Adrenal gland (tissue), 12 donors: ENCODE data around the gene SMIM35. TPM values are rescaled to one million over a fixed set of nuclear protein-coding genes. Genes with fewer than 3 reads are reported as not detected.
A peak's percentile ranks its signal among the peaks of the same experiment; 100 is the strongest.

Source experiments
- DNase-seq, 7 donors: peaks; one replicate each; pipeline ENCODE4 v3.0.0-alpha.2; 2019 to 2020
- H3K27ac ChIP-seq, 5 donors: fragments of 200-600 bp; sonication (generic) in 4 of 5; 1 replicate in 3 of 5; 2 replicates in 2 of 5; pipeline versions ENCODE4 v1.5.1 to v1.8.0; 2016 to 2020; ENCODE audit warnings: mild to moderate bottlenecking in 1 of 5
- H3K27me3 ChIP-seq: fragments of 200-600 bp; 2 replicates; pipeline ENCODE4 v1.8.0; 2021
- H3K36me3 ChIP-seq, 2 donors: fragments of 200-600 bp; replicated peaks in 1 of 2; 1 replicate in 1 of 2; 2 replicates in 1 of 2; pipeline versions ENCODE4 v1.5.1 to v1.8.0; 2018 to 2022
- H3K4me1 ChIP-seq, 2 donors: fragments of 200-600 bp; replicated peaks in 1 of 2; 1 replicate in 1 of 2; 2 replicates in 1 of 2; pipeline versions ENCODE4 v1.5.1 to v1.8.0; 2018 to 2021
- H3K4me3 ChIP-seq, 4 donors: fragments of 200-600 bp; sonication (generic) in 3 of 4; one replicate each; pipeline ENCODE4 v1.5.1; 2016 to 2018
- H3K9me3 ChIP-seq, 3 donors: fragments of 200-600 bp; sonication (generic) in 1 of 3; replicated peaks in 1 of 3; 1 replicate in 2 of 3; 2 replicates in 1 of 3; pipeline versions ENCODE4 v1.5.1 to v1.8.0; 2016 to 2021
- CTCF ChIP-seq, 6 experiments: fragments of 450-650 bp in 4 of 6; fragments of 200-600 bp in 2 of 6; sonication (generic) in 1 of 6; IDR thresholded peaks; 1 replicate in 5 of 6; 2 replicates in 1 of 6; pipeline versions ENCODE4 v1.5.1 to v1.8.0; 2016 to 2021; ENCODE audit warnings: antibody characterized with exemption in 6 of 6, mild to moderate bottlenecking in 2 of 6, moderate library complexity in 1 of 6
- POLR2A ChIP-seq, 2 donors: fragments of 450-650 bp; IDR thresholded peaks; one replicate each; pipeline ENCODE4 v1.6.1; 2017; ENCODE audit warnings: antibody characterized with exemption in 2 of 2, mild to moderate bottlenecking in 2 of 2, moderate library complexity in 1 of 2
- WGBS, 4 donors: extraction: QIAGEN DNeasy Blood & Tissue Kit in 2 of 4; methylation state at CpG; one replicate each; pipeline versions ENCODE4 v1.1.5 to v1.1.7; 2013 to 2017; 5-methylcytosine and 5-hydroxymethylcytosine counted together
- intact Hi-C, 2 donors: fragments of 100-400 bp; cut with DNase I; formaldehyde crosslinking; loops; one replicate each; pipeline versions ENCODE4 v1.14.1 to v1.15.0; 2022 to 2023
- polyA plus RNA-seq, 3 donors: library from polyadenylated mRNA; stranded (reverse); fragments of 200-250 nt in 2 of 3; fragments of 350-450 nt in 1 of 3; fragmentation: Illumina TruSeq in 1 of 3; extraction: RNeasy Lipid Tissue Mini Kit (QIAGEN cat#74804) in 1 of 3; gene quantifications; one replicate each; pipeline ENCODE4 v1.2.3, GENCODE V29; 2013 to 2014
- total RNA-seq, 9 donors: library from RNA; depleted of rRNA in 4 of 9; stranded (reverse); fragments of >200 nt in 4 of 9; fragments of 120-200 nt in 1 of 9; fragmentation: NEBNext Ultra II Directional in 1 of 9; extraction: Animal tissue kit (Norgen Biotek cat#: 25700) in 1 of 9; gene quantifications; one replicate each; pipeline versions ENCODE4 v1.1.0 to v1.2.4, GENCODE V29; 2013 to 2023
- donor health status: healthy with polysubstance abuse.
- donor health status: Bipolar disorder and iron deficiency.
- donor health status: DM: yes; HTN: yes; CAD: no.
- donor health status: DM: no; HTN: no; CAD: no.
- donor health status: DM: no; HTN: no; CAD: no.
- donor health status: DM: yes; HTN: yes; CAD: no.

Gene SMIM35
- total and polyA plus RNA-seq, 12 donors: 0.07 to 0.10 (median 0.09) TPM; not detected in 7

GRCh38 chr11:118002541-118003423, 84.0 kb downstream of the SMIM35 start:
- no peak for DNase-seq
- no peaks in the 10 kb centered on the region for H3K9me3 ChIP-seq
- no peak overlapping the region for H3K4me3 ChIP-seq
- H3K27me3 ChIP-seq: no peaks in the 10 kb centered on the region
- no peaks in the 10 kb centered on the region for H3K36me3 ChIP-seq
- WGBS, 4 donors: 57 to 68% (median 60%) methylated on average over 5 to 7 of the region's 7 CpGs
- peaks cover 0 to 14% of the 10 kb centered on the region in 2 donors for H3K4me1 ChIP-seq
- H3K27ac ChIP-seq: peak overlapping the region in 3 of 5 donors; percentile 3 to 84 (median 65)
- intact Hi-C loops: no loop called here
- TF ChIP-seq POLR2A (IDR thresholded peaks at IDR 0.05) (no peak), CTCF (IDR thresholded peaks at IDR 0.05) (no peak)

GRCh38 chr11:118002010-118002540, 84.7 kb downstream of the SMIM35 start:
- DNase-seq: no peak
- Histone ChIP-seq H3K4me1 (peaks cover 0 to 12% of the 10 kb centered on the region in 2 donors), H3K4me3 (no peak overlapping the region), H3K27me3 (no peaks in the 10 kb centered on the region), H3K27ac (peak overlapping the region in 3 of 5 donors; percentile 3 to 84 (median 65)), H3K36me3 (no peaks in the 10 kb centered on the region), H3K9me3 (no peaks in the 10 kb centered on the region)
- TF ChIP-seq CTCF (IDR thresholded peaks at IDR 0.05) (no peak), POLR2A (IDR thresholded peaks at IDR 0.05) (peak in 1 of 2 donors; percentile 8)
- intact Hi-C loops: no loop called here
- WGBS, 4 donors: 80 to 88% (median 84%) methylated on average over 5 to 6 of the region's 6 CpGs

- peak overlapping the region in 2 of 5 donors; percentile 65 to 84 for H3K27ac ChIP-seq
- intact Hi-C loops: no loop called here
- peaks cover 0 to 4% of the 10 kb centered on the region in 2 donors for H3K36me3 ChIP-seq
These were observed 85.2 kb downstream of the SMIM35 start for GRCh38 chr11:118001494-118001971.

More at GRCh38 chr11:118001494-118001971, 85.2 kb downstream of the SMIM35 start:
- peak in 1 of 7 donors; percentile 38 for DNase-seq
- Histone ChIP-seq H3K9me3 (no peaks in the 10 kb centered on the region), H3K27me3 (no peaks in the 10 kb centered on the region), H3K4me1 (peaks cover 0 to 12% of the 10 kb centered on the region in 2 donors), H3K4me3 (no peak overlapping the region)
- 59 to 72% (median 69%) methylated on average over 5 of the region's 5 CpGs for WGBS, 4 donors
- no peak for TF ChIP-seq POLR2A (IDR thresholded peaks at IDR 0.05)
- TF ChIP-seq CTCF (IDR thresholded peaks at IDR 0.05): no peak
